GM21528 (cell line): ENCODE measurements around the gene PGAM5.
"Not testable (repeated sequence)": the region's sequence is repeated elsewhere in the genome, so short reads cannot be mapped to it uniquely, and the experiment has no call there.

Experiments used
- ATAC-seq: cut with Tn5 transposase; IDR thresholded peaks from one replicate; pipeline ENCODE4 v1.9.1; 2021; ENCODE audit warnings: mild to moderate bottlenecking, moderate library complexity; ENCODE audit not compliant: unreplicated experiment, low FRiP score

Gene PGAM5

DNA sequence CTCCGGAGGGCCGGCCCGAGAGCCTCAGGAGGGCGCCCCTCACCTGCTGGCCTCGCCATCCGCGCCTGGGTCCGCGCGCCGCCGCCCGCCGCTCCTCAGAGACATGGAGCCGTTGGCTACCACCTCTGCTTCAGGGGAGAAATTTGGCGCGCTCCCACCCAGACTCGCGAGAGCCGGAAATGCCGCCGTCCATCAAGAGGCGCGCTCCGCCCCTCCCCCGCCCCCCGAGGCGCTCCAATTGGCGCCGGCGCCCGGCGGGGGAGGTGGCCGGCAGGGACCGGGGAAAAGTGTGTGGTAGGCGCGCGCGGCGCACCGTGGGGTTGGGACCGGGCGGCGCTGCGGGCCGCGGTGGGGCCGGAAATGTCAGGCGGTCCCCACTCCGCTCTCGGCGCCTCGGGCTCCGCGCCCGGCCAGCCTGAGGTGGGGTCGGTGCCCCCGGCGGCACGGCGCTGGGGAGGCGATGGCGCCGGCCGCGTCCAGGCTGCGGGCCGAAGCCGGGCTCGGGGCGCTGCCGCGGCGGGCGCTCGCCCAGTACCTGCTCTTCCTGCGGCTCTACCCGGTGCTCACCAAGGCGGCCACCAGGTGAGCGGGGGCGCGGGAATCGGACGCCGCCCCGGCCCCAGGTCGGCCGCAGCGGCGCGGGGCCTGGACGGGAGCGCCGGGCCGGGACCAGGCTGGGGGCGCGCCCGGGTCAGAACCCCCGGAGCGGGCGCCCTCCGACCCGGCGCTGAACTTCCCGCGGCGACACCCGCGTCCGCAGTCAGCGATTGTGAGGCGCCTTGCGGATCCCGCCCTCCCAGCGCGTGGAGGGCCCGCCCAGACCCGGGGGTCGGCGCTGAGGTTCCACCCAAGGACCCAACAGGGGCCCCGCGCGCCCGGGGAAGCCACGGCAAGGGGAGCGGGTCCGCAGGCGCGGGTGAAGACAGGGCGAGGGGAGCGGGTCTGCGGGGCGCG is 23.2 kb upstream of the PGAM5 start, which contains the start of the genes POLE and PXMP2:
Gene POLE (minus strand): TSS at position 132 of the 954 bp plus-strand sequence. CDS start 27 bp downstream, at position 105.
Gene PXMP2 (plus strand): TSS at position 377 of the 954 bp plus-strand sequence. CDS start 84 bp downstream, at position 461.
- ATAC-seq: peak; percentile 87

DNA sequence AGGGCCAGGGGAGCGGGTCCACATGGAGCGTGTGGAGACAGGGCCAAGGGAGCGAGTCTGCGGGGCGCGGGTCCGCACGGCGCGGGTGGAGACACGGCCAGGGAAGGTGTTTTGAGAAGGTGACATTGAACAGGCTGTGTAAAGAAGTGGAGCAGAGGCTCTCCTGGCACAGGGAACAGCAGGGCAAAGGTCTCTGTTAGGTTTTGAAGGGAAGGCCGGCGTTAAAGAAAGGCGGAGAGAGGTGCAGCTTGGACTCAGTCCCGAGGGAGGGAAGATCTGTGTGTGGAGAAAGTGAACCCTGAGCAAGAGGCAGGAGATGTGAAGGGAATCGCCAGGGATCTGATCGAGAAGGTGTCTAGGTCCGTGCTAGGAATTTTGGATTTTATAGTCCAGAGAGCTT is 21.4 kb upstream of the PGAM5 start:
- no peak for ATAC-seq

GRCh38 chr12:132690112-132690511 is 20.5 kb upstream of the PGAM5 start:
- ATAC-seq: no peak

GRCh38 chr12:132692030-132692429 is 18.6 kb upstream of the PGAM5 start:
- not testable (repeated sequence) for ATAC-seq

DNA sequence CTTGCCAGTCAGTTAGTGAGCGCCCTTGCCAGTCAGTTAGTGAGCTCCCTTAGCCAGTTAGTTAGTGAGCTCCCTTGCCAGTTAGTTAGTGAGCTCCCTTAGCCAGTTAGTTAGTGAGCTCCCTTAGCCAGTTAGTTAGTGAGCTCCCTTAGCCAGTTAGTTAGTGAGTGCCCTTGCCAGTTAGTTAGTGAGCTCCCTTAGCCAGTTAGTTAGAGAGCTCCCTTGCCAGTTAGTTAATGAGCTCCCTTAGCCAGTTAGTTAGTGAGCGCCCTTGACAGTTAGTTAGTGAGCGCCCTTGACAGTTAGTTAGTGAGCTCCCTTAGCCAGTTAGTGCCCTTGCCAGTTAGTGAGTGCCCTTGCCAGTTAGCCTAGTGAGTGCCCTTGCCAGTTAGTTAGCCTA is 15.8 kb upstream of the PGAM5 start:
- not testable (repeated sequence) for ATAC-seq

GRCh38 chr12:132695431-132695830 is 15.2 kb upstream of the PGAM5 start:
- ATAC-seq: no peak

- no peak for ATAC-seq
These were observed 12.3 kb upstream of the PGAM5 start for GRCh38 chr12:132698341-132698740.

GRCh38 chr12:132700212-132700822 is 10.3 kb upstream of the PGAM5 start:
- ATAC-seq: no peak

DNA sequence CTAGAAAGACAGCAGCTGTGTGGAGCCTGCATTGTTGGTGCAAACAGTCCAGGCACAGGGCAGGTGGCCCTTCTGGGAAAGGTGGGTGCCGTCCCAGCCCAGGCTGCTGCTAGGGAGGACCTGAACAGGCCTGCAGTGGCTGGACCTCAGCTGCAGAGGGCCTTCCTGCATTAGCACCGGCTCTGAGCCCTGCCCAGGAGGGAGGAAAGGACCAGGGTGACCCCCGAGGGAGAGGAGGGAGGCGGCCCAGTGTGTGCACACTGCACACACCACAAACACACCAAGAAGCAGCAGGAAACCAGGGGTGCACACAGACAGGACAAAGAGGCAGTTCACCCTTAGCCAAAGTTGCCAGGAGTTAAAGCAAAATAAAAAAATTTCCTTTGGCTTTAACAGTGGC is 8.0 kb upstream of the PGAM5 start:
- no peak for ATAC-seq

GRCh38 chr12:132703641-132704040 is 7.0 kb upstream of the PGAM5 start:
- no peak for ATAC-seq

GRCh38 chr12:132707241-132707640 is 3.4 kb upstream of the PGAM5 start:
- no peak for ATAC-seq

DNA sequence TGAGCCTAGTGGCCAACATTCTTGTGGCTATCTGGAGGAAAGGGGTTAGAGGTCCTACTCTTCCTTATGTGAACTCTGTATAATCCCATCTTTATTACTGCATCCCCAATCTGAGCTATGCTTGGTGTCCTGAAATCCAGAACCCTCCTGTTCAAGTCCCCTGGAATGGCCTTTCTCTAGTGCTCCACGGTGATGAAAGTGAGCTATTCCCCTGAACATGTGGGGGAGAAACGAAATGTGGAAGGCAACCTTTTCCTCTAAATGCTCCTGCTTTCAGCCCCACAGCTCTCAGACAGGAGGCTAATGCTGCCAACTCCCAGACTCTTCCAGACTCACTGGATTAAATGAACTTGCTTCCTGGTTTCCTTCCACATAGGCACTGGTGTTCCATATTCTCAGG is 2.5 kb upstream of the PGAM5 start:
- no peak for ATAC-seq

- peak; percentile 32 for ATAC-seq
These were observed 618 bp upstream of the PGAM5 start for GRCh38 chr12:132710043-132710404.

GRCh38 chr12:132711080-132711843 is 620 bp downstream of the PGAM5 start:
- peak; percentile 26 for ATAC-seq

DNA sequence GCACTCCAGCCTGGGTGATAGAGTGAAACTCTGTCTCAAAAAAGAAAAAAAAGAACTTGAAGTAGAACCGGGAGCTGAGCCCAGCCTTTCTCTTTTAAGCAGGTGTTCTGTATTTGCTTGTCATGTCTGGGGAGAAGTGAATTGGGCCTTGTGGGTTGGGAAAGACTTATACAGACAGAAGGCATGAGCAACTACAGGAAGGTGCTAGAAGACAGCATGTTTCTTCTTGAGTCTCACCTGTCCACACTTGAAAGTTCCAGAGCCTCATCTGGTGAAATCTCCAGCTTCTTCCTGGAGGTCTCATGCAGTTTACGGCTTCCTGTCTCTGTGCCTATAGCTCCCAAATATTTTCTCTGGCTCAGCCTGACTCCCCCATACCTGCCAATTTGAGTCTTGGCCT is 2.5 kb downstream of the PGAM5 start:
- no peak for ATAC-seq

GRCh38 chr12:132715874-132716273 is 5.2 kb downstream of the PGAM5 start:
- no peak for ATAC-seq

DNA sequence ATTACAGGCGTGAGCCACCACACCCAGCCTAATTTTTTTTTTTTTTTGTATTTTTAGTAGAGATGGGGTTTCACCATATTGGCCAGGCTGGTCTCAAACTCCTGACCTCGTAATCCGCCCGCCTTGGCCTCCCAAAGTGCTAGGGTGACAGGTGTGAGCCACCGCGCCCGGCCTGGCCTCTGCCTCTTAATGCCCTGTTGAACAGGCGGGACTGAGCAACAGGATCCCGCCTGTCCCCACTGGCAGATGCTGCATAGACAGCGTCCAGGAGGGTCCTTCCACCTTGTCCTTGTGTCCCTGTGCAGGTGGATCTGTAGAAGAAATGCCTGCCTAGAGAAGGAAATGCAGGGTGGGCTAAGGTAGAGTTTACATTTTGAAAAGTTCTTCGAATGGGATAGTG is 5.7 kb downstream of the PGAM5 start:
- no peak for ATAC-seq

- no peak for ATAC-seq
These were observed 6.4 kb downstream of the PGAM5 start for GRCh38 chr12:132717011-132717410.

GRCh38 chr12:132717531-132718387 is 7.1 kb downstream of the PGAM5 start:
- no peak for ATAC-seq

DNA sequence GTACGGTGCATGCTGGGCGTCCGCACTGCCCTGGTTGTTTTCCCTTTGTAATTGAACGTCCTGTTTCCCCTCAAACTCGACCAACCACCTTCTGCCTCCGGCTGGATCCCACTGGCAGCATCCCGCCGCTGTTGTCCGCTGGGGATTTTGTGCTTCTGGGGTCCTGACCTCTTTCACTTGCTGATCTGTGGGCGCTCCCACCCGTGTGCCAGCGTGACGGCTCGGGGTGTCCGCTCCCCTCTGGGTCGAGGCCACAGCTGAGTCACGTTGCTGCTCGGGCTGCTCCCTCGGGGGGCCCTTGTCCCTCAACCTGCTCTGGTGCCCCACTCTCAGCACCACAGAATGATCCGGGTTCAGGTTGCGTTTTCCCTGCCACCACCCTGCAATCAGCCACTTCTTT is 8.0 kb downstream of the PGAM5 start:
- no peak for ATAC-seq
